T-helper 2 cell treated with Interferon-gamma antibody and Interleukin-4, amounts not matched to agents 100 ng/mL and 5 ng/mL, for 36 hours (primary cell): ENCODE measurements around the gene SGTB. TPM values are rescaled to one million over a fixed set of nuclear protein-coding genes. Genes with fewer than 3 reads are reported as not detected.
"Not testable (repeated sequence)": the region's sequence is repeated elsewhere in the genome, so short reads cannot be mapped to it uniquely, and the experiment has no call there.

Experiments
- intact Hi-C: fragments of 100-400 bp; cut with micrococcal nuclease; formaldehyde crosslinking; loops from one replicate; pipeline ENCODE4 v1.15.1; 2023
- total RNA-seq: library from RNA; stranded (reverse); gene quantifications from 2 replicates; pipeline ENCODE4 v1.2.3, GENCODE V29; 2022

SGTB gene
- total RNA-seq, 1 donor from 2014 or later, result 9.0 TPM

GRCh38 chr5:65734921-65735320 lies 13.0 kb upstream of the SGTB start:
- intact Hi-C loops, result no loop called here

GRCh38 chr5:65734196-65734775 lies 12.4 kb upstream of the SGTB start:
- intact Hi-C loops, result not testable (repeated sequence)

GRCh38 chr5:65732046-65732445 lies 10.1 kb upstream of the SGTB start:
- intact Hi-C loops, result not testable (repeated sequence)

DNA sequence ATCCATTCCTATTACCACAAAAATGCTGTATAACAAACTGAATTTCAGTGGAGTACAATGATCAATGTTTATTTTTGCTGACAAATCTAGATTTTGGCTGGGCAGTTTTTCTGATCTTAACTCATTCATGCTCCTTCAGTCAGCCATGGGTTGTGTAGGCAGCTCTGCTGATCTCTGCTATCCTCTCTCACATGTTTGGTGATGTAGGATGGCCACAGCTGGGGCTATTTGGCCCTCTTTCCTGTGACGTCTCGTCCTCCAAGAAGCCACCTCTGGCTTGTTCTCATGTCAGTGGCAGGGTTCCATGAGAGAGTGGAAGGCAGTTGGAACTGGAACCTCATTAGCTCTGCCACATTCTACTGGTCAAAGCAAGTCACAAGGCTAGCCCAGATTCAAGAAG lies 9.0 kb upstream of the SGTB start:
- intact Hi-C loops, result no loop called here

DNA sequence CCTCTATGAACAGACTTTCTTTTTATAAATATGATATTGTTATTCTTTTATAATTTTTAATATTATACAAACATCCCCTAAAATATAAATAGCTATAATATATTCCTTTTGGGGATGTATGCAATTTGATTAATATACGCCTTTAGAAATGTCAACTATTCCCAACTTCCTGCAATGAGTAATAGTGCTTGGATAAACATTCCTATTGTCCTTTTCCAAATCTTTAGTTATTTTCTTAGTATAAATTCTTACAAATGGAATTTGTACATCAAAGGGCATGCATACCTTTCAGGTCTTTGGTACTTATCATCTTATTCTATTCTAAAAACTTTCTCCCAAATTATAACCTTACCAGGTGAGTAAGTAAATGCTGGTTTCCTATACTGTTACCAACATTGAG lies 6.3 kb upstream of the SGTB start:
- intact Hi-C loops, result no loop called here

GRCh38 chr5:65727491-65728156 lies 5.7 kb upstream of the SGTB start:
- intact Hi-C loops, result no loop called here

DNA sequence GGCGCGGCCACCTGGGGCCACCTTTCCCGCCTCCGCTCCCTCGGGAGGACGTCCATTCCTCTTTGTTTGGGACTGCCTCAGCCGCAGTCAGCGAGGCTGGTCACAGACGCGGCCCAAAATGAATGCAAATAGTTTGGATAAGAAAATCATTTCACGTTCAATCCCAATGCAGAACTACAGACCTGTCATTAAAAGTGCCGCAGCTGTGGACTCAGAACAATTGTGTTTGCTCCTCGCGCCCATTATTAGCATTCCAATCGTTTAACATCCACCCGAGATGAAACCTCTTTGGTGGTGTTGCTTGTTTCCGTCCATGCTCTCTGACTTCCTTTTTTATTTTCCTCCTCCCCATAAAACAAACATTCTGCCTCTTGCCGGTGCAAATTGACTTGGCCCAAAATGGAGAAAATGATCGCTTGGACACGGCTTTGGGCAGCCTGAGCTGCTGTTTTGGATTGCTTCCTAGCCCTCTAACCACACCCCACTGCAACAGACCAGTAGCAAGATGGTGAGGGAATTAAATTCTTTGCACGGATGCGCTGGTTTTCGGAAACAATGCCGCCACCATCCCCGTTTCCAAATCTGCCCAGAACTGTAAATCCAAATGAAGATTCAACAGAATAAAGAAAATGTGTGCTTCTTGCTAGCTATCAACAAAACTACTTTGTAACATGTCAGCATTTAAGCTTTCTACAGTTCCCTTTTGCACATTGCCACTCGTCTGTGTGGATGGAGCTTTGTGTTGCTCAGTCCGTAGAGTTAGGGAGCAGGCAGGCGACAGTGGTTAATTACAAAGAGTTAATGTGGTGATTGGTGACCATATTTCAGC lies 880 bp upstream of the SGTB start:
- intact Hi-C loops, result loop anchor here (1.0 to 5.0 kb wide), 5 partner anchors 98 to 450 kb away; partner anchors contain the start of genes ADAMTS6, SREK1 and TRIM23

DNA sequence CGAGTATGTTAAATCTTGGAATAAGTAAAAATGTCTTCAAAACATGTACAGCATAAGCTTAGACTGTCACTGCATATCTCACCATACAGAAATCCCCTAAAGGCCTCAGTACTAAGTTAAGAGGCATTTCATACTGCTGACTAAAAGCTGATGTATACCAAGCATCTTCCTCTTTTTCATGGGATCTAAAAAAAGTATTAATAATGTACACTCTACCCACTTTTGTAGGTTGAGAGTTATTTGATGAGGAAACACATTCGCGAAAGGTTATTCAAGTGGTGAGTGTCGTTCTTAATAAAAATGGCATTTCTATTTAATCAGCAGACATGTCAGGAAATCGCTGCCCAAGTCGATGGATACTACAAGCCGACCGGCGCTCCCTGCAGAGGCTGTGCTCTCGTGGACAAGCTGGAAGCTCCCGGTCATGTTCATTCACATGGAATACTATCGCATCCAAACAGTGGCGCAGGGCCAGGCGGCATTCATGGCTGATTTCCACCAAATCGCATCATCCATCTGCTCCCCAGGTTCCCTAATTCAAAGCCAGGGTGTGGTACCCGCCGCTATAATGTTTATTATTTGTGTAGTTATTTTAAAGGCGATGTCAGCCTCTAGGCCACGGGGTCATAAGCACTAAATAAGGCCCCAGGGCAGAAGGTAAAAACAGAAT lies 724 bp downstream of the SGTB start:
- intact Hi-C loops, result loop anchor here (1.0 to 5.0 kb wide), 2 partner anchors 159 to 451 kb away; no protein-coding TSS in a partner anchor

GRCh38 chr5:65718576-65719310 lies 3.2 kb downstream of the SGTB start:
- intact Hi-C loops, result no loop called here

DNA sequence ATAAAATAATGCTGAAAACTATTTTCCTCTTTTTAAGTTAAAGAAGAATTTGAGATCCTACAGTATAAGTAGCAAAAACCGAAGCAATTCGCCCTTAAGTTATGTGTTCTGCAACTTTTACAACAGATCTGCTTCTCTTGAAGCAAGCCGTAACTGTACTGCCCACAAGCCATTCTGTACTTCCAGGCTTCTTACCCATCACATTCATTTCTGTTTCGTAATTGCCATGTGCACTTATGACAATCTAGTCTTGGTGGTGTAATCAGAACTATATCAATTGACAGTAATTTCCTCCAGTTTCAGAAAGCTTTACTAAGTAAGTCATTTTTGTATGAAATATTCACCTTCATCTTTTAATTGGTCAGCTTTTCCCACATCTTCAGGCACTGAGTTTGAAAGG lies 13.8 kb downstream of the SGTB start:
- intact Hi-C loops, result no loop called here

DNA sequence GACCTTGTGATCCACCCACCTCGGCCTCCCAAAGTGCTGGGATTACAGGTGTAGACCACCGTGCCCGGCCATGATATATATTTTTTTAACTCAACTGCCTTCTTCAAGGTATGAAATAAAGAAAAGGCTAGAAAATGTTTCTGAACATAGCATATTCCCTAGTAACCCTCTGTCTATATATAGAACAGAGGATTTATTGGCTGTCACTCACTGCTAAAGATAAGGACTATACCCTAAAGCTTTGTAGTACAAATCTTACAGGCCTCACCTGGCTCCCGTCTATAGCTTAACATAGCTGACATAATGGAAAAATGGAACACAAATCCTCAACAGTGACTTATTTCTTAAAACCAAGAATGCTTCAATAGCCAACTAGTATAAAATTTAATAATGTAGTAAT lies 14.2 kb downstream of the SGTB start:
- intact Hi-C loops, result no loop called here

- intact Hi-C loops, result no loop called here
These were observed 17.2 kb downstream of the SGTB start for GRCh38 chr5:65704621-65705239.

- intact Hi-C loops, result no loop called here
These were observed 19.9 kb downstream of the SGTB start for GRCh38 chr5:65702036-65702435.

- intact Hi-C loops, result no loop called here
These were observed 22.6 kb downstream of the SGTB start for GRCh38 chr5:65699338-65699737.

GRCh38 chr5:65696892-65697291 lies 25.0 kb downstream of the SGTB start:
- intact Hi-C loops, result no loop called here

- intact Hi-C loops, result no loop called here
These were observed 26.0 kb downstream of the SGTB start for GRCh38 chr5:65695896-65696295.

GRCh38 chr5:65695162-65695755 lies 26.6 kb downstream of the SGTB start:
- intact Hi-C loops, result no loop called here

- intact Hi-C loops, result no loop called here
These were observed 28.8 kb downstream of the SGTB start for GRCh38 chr5:65693121-65693520.

- intact Hi-C loops, result no loop called here
These were observed 39.8 kb downstream of the SGTB start for GRCh38 chr5:65682148-65682547.

DNA sequence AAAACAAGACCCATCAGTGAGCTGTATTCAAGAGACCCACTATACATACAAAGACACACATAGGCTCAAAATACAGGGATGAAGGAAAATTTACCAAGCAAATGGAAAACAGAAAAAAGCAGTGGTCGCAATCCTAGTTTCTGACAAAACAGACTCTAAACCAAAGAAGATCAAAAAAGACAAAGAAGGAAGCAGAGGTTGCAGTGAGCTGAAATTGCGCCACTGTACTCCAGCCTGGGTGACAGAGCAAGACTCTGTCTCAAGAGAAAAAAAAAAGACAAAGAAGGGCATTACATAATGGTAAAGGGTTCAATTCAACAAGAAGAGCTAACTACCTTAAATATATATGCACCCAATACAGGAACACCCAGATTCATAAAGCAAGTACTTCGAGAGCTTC lies 45.9 kb downstream of the SGTB start:
- intact Hi-C loops, result not testable (repeated sequence)
